Measurements from ENCODE around the gene HERC6.
"Not testable (repeated sequence)": the region's sequence is repeated elsewhere in the genome, so short reads cannot be mapped to it uniquely, and the experiment has no call there.

HERC6 gene

GRCh38 chr4:88378691-88379559 is at the start of gene HERC6:
Gene HERC6 (plus strand): TSS chr4:88378852. CDS start chr4:88378922, 70 bp downstream.
- in situ Hi-C loops (cut with MboI; ENCODE audit: low pct_unique_long_range_greater_than_20kb, low sequenced_read_pairs), result no loop called here
- peak; percentile 92 for DNase-seq

- no peak for DNase-seq
- in situ Hi-C loops (cut with MboI; ENCODE audit: low pct_unique_long_range_greater_than_20kb, low sequenced_read_pairs), result no loop called here
Measured at GRCh38 chr4:88333741-88334405, 44.8 kb upstream of the HERC6 start.

DNA sequence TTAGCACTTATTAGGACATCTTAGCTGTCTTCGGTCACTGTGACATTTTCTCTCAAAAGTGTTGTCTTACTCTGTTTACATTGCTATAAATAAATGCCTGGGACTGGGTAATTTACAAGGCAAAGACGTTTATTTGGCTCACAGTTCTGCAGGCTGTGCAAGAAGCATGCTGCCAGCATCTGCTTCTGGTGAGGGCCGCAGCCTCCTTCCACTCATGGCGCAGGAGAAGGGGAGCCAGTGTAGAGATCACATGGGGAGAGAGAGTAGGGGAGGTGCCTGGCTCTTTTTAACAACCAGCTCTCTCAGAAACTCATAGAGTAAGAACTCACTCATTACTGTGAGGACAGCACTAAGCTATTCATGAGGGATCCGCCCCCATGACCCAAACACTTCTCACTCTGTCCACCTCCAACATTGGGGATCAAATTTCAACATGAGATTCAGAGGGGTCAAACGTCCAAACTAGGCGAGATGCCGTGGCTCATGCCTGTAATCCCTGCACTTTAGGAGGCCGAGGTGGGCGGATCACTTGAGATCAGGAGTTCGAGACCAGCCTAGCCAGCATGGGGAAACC is 43.5 kb upstream of the HERC6 start:
- in situ Hi-C loops (cut with MboI; ENCODE audit: low pct_unique_long_range_greater_than_20kb, low sequenced_read_pairs), result no loop called here
- DNase-seq, result no peak

DNA sequence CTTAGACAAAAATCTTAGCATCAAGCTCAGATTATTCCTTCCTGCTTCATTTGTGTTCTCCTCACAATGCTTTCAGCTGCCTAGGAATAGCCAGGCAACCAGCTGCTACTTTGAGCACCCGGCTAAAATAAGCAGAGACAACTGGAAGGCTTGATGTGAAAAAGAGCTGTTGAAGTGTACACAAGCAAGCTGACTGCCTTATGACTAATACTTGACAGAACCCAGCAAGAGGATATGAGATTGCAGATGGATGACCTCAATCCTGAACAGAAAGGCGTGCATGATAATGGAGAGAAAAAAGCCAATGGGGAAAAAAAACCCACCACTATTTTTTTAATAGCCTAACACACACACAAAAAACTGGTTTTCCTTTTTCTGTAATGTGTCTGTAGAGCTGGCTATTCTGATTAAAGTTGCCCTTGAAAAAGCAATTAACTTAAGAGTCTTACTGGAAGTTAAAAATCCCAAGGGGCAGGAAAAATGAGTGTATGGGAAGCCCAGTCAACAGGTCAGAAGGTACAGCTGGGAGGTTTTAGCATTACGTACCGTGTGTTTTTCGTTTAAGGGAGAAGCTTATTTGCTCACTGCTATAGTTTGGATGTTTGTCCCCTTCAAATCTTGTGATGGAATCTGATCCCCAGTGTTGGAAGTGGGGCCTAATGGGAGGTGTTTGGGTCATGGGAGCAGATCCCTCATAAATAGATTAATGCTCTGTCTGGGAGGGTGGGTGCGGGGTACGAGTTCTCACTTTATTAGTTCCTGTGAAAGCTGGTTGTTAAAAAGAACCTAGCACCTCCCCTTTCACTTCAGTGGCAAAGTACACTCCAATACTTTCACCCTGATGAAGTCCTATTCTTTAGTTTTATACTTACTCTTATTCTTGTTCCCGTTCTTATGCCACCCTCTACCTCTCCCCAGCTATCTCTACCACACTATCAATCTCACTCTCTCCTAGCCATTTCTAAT is 37.1 kb upstream of the HERC6 start:
- no peak for DNase-seq
- in situ Hi-C loops (cut with MboI; ENCODE audit: low pct_unique_long_range_greater_than_20kb, low sequenced_read_pairs), result no loop called here

- DNase-seq; in situ Hi-C loops (cut with MboI; ENCODE audit: low pct_unique_long_range_greater_than_20kb, low sequenced_read_pairs): not testable (repeated sequence)
Measured at GRCh38 chr4:88346902-88347301, 31.8 kb upstream of the HERC6 start.

DNA sequence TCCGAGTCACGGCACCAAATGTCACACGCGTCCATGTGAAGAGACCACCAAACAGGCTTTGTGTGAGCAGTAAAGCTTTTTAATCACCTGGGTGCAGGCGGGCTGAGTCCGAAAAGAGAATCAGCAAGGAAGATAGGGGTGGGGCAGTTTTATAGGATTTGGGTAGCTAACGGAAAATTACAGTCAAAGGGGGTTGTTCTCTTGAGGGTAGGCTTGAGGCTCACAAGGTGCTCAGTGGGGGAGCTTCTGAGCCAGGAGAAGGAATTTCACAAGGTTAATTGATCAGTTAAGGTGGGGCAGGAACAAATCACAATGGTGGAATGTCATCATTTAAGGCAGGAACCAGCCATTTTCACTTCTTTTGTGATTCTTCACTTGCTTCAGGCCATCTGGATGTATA is 29.9 kb upstream of the HERC6 start:
- DNase-seq; in situ Hi-C loops (cut with MboI; ENCODE audit: low pct_unique_long_range_greater_than_20kb, low sequenced_read_pairs): not testable (repeated sequence)

DNA sequence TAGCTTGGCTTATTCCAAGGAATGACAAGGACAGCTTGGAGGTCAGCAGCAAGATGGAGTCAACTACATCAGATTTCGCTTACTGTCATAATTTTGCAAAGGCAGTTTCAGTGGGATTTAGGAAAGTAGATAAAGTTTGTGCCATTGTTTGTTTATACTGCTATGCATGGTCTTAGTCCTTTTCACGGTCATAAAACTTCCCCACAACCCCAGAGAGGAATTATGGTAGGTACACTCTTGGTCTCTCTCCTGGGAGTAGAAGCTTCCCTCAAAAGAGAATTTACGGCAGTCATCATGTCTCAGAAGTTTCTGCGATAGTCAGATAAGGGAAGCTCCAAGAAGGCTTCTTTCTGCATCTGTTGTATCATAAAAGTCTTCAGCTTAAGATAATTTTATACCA is 27.9 kb upstream of the HERC6 start:
- in situ Hi-C loops (cut with MboI; ENCODE audit: low pct_unique_long_range_greater_than_20kb, low sequenced_read_pairs), result no loop called here
- no peak for DNase-seq

- DNase-seq, result no peak
- in situ Hi-C loops (cut with MboI; ENCODE audit: low pct_unique_long_range_greater_than_20kb, low sequenced_read_pairs), result no loop called here
Measured at GRCh38 chr4:88352062-88352740, 26.5 kb upstream of the HERC6 start.

GRCh38 chr4:88353324-88353723 is 25.3 kb upstream of the HERC6 start:
- in situ Hi-C loops (cut with MboI; ENCODE audit: low pct_unique_long_range_greater_than_20kb, low sequenced_read_pairs), result no loop called here
- DNase-seq, result no peak

DNA sequence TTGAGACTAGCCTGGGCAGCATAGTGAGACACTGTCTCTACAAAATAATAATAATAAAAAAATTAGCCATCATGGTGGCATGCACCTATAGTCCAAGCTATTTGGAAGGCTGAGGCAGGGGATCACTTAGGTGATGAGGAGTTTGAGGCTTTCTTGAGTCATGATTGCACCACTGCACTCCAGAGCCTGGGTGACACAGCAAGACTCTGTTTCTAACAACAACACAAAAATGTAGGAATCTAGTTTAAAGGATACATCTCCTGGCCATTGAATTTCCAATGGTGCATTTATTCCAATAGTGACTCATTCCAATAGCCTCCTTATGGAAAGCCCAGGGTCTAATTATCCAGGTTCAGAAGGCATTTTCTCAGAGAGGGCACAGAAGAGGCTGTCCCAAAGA is 21.9 kb upstream of the HERC6 start:
- DNase-seq, result no peak
- in situ Hi-C loops (cut with MboI; ENCODE audit: low pct_unique_long_range_greater_than_20kb, low sequenced_read_pairs), result no loop called here

- in situ Hi-C loops (cut with MboI; ENCODE audit: low pct_unique_long_range_greater_than_20kb, low sequenced_read_pairs), result no loop called here
- DNase-seq, result no peak
Measured at GRCh38 chr4:88357262-88357661, 21.4 kb upstream of the HERC6 start.

DNA sequence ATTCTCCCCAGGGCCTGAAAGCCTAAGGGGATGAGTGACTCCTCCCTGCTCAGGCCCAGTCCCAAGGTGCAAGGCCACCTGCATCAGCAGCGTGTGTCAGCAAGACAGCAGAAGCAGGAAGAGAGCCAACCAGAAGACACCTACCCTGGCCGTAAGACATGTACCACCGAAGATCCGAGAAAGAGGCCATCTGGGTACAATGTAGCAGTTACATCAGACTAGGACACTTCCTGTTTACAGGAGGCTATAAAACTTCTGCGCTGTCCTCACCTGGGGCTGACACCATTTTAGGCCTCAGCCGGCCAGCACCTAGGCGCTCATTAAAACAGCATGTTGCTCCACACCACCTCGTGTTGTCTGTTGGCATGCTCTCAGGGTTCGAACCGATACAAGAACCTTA is 19.1 kb upstream of the HERC6 start:
- in situ Hi-C loops (cut with MboI; ENCODE audit: low pct_unique_long_range_greater_than_20kb, low sequenced_read_pairs), result no loop called here

DNA sequence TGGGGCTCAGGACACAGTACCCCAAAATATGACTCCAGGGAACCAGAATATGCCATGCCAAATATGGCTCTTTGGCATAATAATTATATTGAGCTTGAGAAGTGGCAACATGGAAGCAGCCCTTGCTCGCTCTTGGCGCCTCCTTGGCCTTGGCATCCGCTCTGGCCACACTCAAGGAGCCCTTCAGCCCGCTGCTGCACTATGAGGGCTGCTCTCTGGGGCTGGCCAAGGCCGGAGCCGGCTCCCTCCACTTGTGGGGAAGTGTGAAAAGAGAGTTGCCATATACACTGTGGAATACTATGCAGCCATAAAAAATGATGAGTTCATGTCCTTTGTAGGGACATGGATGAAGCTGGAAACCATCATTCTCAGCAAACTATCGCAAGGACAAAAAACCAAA is 18.4 kb upstream of the HERC6 start:
- in situ Hi-C loops (cut with MboI; ENCODE audit: low pct_unique_long_range_greater_than_20kb, low sequenced_read_pairs), result no loop called here
- DNase-seq, result no peak

More for the DNA sequence above, 19.1 kb upstream of the HERC6 start:
- DNase-seq, result no peak

DNA sequence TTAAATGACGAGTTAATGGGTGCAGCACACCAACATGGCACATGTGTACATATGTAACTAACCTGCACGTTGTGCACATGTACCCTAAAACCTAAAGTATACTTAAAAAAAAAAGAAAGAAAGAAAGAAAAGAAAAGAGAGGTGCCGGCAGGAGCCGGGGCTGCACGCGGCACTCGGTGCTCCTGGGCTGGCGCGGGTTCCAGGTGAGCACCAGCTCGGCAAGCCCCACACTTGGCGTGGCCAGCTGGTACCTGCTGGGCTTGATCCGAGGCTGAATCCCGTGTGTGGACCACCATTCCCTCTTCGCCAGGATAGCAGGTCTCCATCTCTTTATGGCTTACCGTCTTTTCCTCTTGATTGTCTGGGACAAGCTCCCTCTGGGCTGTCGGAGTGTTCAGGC is 17.9 kb upstream of the HERC6 start:
- in situ Hi-C loops (cut with MboI; ENCODE audit: low pct_unique_long_range_greater_than_20kb, low sequenced_read_pairs), result no loop called here
- no peak for DNase-seq

DNA sequence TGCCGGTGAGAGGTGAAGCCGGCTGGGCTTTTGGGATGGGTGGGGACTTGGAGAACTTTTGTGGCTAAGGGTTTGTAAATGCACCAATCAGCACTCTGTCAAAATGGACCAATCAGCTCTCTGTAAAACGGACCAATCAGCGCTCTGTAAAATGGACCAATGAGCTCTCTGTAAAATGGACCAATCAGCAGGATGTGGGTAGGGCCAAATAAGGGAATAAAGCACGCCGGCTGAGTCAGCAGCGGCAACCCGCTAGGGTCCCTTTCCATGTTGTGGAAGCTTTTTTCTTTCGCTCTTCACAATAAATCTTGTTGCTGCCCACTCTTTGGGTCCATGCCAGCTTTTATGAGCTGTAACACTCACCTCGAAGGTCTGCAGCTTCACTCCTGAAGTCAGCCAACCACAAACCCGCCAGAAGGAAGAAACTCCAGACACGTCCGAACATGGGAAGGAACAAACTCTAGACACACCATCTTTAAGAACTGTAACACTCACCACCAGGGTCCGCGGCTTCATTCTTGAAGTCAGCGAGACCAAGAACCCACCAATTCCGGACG is 17.4 kb upstream of the HERC6 start:
- in situ Hi-C loops (cut with MboI; ENCODE audit: low pct_unique_long_range_greater_than_20kb, low sequenced_read_pairs); DNase-seq: not testable (repeated sequence)

DNA sequence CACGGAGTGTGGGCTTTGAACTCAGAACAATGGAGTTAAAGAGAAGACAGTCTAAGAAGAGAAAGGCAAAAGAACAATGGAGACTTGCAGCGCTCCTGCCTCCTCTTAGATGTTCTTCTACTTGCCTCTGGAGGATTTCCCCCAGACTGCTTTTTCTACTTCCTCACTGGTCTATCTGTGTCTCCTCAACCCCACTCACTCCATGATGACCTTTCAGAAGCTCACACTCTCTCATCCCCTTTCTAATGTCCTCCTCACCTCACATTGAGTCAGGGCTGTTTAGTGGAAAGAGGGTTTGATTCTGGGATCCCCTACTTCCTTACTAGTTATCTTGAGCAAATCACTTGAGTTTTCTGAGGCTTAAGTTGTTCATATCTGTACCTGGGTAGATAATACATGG is 12.2 kb upstream of the HERC6 start:
- no peak for DNase-seq
- in situ Hi-C loops (cut with MboI; ENCODE audit: low pct_unique_long_range_greater_than_20kb, low sequenced_read_pairs), result no loop called here

DNA sequence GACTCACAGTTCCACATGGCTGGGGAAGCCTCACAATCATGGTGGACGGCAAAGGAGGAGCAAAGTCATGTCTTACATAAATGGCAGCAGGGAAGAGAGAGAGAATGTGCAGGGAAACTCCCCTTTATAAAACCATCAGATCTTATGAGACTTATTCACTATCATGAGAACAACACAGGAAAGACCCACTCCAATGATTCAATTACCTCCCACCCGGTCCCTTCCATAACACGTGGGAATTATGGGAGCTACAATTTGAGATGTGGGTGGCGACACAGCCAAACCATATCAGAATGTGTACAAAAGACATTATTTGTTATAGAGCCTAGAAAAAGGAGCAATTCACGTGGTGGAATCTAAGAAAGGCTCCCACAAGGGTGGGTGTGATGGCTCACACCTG is 10.8 kb upstream of the HERC6 start:
- in situ Hi-C loops (cut with MboI; ENCODE audit: low pct_unique_long_range_greater_than_20kb, low sequenced_read_pairs), result no loop called here
- DNase-seq, result no peak

DNA sequence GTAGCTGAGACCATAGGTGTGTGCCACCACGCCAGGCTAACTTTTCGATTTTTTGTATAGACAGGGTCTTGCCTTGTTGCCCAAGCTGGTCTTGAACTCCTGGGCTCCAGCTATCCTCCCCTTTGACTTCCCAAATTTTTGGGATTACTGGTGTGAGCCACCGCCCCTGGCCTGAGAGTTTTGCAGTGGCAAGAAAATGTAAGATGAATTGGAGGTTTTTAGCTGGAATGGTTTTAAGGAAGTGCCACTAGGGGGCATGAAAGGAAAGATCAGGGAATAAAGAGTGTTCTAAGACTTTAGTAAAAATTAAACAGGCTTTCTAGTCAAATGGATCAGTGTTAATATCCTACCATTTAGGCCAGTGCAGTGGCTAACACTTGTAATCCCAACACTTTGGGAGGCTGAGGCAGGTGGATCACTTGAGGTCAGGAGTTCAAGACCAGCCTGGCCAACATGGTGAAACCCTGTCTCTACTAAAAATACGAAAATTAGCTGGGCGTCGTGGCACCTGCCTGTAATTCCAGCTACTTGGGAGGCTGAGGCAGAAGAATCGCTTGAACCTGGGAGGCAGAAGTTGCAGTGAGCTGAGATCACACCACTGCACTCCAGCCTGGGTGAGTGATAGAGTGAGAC is 9.4 kb upstream of the HERC6 start:
- in situ Hi-C loops (cut with MboI; ENCODE audit: low pct_unique_long_range_greater_than_20kb, low sequenced_read_pairs), result not testable (repeated sequence)

More for the DNA sequence above, 9.4 kb upstream of the HERC6 start:
- peak; percentile 64 for DNase-seq
